ENCODE measurements around the gene RXRA.

RXRA gene

DNA sequence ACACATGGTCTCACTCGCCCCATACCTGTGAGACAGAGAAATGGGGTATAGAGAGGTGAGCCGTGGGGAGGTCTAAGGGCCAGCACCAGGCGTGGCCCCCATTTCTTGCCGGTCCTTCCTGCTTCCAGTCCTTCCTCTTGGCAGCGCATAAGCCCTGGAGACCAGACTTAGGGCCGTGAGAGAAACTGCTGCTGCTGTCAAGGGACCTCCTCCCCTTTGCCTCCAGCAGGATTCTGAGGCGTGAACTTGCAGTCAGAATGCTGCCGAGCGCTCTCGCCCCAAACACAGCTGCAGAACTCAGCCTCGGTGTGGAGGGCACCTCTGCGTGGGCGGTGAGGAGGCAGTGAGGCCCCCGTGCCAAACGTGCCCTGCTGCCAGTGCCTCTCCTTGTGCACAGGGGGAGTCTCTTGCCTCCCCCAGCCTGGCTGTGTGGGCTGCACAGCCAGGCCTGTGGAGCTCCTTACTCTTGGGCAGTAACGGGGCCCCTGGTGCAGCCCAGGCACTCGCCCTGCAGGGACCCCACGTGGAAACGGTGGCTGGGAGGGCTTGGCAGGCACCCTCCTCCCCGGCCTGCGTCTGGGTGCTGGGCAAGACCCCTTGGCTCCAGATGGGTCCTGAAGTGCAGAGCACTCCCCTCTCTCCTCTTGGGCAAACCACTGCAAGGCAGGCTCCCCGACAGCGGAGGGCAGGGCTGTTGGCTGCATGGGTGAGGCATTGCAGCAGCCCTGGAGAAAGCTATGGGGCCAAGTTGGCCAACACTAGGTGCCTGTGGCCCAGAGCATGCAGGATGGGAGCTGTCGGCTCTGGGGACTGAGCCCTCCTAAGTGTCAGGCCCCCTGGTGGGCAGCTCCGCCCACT, 85.4 kb downstream of the RXRA start:
- H3K36me3 ChIP-seq (ENCODE audit: control insufficient read depth in 2 of 2, insufficient read depth in 2 of 2, low read length in 2 of 2): peaks cover 11 to 12% of the 10 kb centered on the region in 2 donors

DNA sequence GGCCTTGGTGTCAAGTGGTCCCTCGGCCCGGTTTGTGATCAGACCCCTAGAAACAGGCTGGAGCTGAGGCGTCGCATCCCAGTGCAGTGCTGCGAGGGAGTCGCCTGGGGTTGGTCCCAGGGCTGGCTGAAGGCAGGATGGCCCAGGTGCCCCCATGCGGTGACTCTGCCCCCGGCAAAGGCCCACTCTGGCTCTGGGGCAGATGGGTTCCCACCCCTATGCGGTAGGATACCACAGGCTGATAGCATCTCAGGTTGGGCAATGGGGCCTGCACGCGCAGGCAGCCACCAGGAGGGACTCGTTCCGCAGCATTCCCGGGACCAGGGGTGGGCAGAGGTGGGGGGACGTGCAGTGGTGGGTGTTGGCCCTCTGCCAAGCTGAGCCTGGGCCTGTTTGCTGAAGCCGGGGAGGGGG, 86.0 kb downstream of the RXRA start:
- Histone ChIP-seq H3K4me3 (ENCODE audit: low read length in 2 of 2) (no peak overlapping the region), H3K27me3 (ENCODE audit: control insufficient read depth in 2 of 2, insufficient read depth in 2 of 2, low read length in 2 of 2) (no peaks in the 10 kb centered on the region), H3K27ac (ENCODE audit: low read depth in 2 of 2, low read length in 2 of 2) (no peak overlapping the region), H3K36me3 (ENCODE audit: control insufficient read depth in 2 of 2, insufficient read depth in 2 of 2, low read length in 2 of 2) (peaks cover 17 to 18% of the 10 kb centered on the region in 2 donors), H3K9ac (ENCODE audit: low read depth in 1 of 2, low read length in 2 of 2) (no peak overlapping the region), H3K9me3 (ENCODE audit: control insufficient read depth in 2 of 2, low read length in 2 of 2) (no peaks in the 10 kb centered on the region), H3K4me1 (ENCODE audit: control insufficient read depth in 2 of 2, insufficient read depth in 2 of 2, low read length in 2 of 2) (peaks cover 20 to 28% of the 10 kb centered on the region in 2 donors)

More for the DNA sequence above, 85.4 kb downstream of the RXRA start:
- Histone ChIP-seq H3K27ac (ENCODE audit: low read depth in 2 of 2, low read length in 2 of 2) (no peak overlapping the region), H3K27me3 (ENCODE audit: control insufficient read depth in 2 of 2, insufficient read depth in 2 of 2, low read length in 2 of 2) (no peaks in the 10 kb centered on the region), H3K9ac (ENCODE audit: low read depth in 1 of 2, low read length in 2 of 2) (no peak overlapping the region), H3K4me3 (ENCODE audit: low read length in 2 of 2) (no peak overlapping the region), H3K4me1 (ENCODE audit: control insufficient read depth in 2 of 2, insufficient read depth in 2 of 2, low read length in 2 of 2) (peaks cover 26 to 34% of the 10 kb centered on the region in 2 donors), H3K9me3 (ENCODE audit: control insufficient read depth in 2 of 2, low read length in 2 of 2) (no peaks in the 10 kb centered on the region)

DNA sequence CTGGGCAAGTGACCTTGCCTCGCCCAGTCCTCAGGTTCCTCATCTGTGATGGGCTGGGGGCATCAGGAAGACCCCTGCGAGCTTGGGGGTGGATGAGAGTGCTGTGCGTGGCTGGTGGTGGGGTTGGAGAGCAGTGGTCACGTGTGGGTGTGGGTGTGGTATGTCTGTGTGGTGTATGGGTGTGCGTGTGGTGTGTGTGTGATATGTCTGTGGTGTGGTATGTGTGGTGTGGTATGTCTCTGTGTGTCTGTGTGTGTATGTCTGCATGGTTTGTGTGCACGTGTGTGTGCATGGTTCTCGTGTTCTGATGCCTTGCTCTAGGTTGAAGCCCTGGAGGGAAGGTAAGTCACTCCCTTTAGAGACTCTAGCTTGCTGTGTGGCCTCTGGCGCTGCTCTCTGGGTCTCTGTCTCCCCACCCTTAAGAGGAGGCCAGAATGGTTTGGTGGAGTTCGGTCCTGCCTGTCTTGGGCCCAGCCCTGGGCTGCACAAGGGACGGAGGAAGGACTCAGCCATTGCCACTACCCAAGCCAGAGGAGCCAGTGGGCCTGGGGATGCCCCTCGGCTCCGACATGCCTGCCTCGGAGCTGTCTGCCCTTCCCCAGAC, 87.0 kb downstream of the RXRA start:
- H3K4me3 ChIP-seq (ENCODE audit: low read length in 2 of 2): no peak overlapping the region
- no peak overlapping the region for H3K9ac ChIP-seq (ENCODE audit: low read depth in 1 of 2, low read length in 2 of 2)
- H3K4me1 ChIP-seq (ENCODE audit: control insufficient read depth in 2 of 2, insufficient read depth in 2 of 2, low read length in 2 of 2): peaks cover 12 to 19% of the 10 kb centered on the region in 2 donors

DNA sequence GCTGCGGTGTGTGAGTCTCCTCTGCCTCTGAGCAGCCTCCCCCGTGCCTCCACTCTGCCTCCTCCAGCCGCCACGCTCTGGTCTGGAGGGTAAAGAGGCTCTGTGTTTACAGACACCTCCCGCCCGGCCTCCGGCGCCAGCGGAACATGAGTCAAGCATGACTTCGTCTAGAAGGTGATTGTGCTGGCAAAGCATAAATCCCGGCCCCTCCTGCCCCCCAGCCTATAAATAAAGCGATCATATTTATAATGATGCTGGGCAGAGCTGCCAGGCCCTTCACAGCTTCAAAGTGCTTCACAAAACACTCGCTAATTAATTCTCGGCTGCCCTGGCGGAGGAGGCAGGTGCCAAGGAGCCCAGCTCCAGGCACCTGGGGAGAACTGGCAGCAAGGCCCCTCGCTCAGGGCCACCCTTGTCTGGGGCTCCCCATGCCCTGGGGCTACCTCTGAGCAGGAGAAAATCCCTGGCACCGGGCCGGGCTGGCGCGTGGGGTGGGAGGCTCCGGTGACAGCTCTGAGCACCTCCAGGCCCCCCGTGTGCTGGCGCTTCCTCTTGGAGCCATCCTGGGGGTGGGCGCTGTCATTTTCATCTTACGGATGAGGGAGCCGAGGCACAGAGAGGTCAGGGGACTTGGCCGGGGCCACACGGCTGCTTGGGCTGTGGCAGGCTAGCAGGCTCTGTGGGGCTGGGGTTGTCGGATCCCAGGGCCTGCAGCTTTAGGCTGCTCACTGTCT, 87.8 kb downstream of the RXRA start:
- Histone ChIP-seq H3K27ac (ENCODE audit: low read depth in 2 of 2, low read length in 2 of 2) (no peak overlapping the region), H3K4me1 (ENCODE audit: control insufficient read depth in 2 of 2, insufficient read depth in 2 of 2, low read length in 2 of 2) (peaks cover 10 to 18% of the 10 kb centered on the region in 2 donors), H3K9me3 (ENCODE audit: control insufficient read depth in 2 of 2, low read length in 2 of 2) (no peaks in the 10 kb centered on the region), H3K9ac (ENCODE audit: low read depth in 1 of 2, low read length in 2 of 2) (no peak overlapping the region), H3K36me3 (ENCODE audit: control insufficient read depth in 2 of 2, insufficient read depth in 2 of 2, low read length in 2 of 2) (peaks cover 24 to 25% of the 10 kb centered on the region in 2 donors), H3K27me3 (ENCODE audit: control insufficient read depth in 2 of 2, insufficient read depth in 2 of 2, low read length in 2 of 2) (no peaks in the 10 kb centered on the region), H3K4me3 (ENCODE audit: low read length in 2 of 2) (no peak overlapping the region)

More for the DNA sequence above, 87.0 kb downstream of the RXRA start:
- peaks cover 21 to 24% of the 10 kb centered on the region in 2 donors for H3K36me3 ChIP-seq (ENCODE audit: control insufficient read depth in 2 of 2, insufficient read depth in 2 of 2, low read length in 2 of 2)
- no peak overlapping the region for H3K27ac ChIP-seq (ENCODE audit: low read depth in 2 of 2, low read length in 2 of 2)
- H3K9me3 ChIP-seq (ENCODE audit: control insufficient read depth in 2 of 2, low read length in 2 of 2): no peaks in the 10 kb centered on the region
- H3K27me3 ChIP-seq (ENCODE audit: control insufficient read depth in 2 of 2, insufficient read depth in 2 of 2, low read length in 2 of 2): no peaks in the 10 kb centered on the region

DNA sequence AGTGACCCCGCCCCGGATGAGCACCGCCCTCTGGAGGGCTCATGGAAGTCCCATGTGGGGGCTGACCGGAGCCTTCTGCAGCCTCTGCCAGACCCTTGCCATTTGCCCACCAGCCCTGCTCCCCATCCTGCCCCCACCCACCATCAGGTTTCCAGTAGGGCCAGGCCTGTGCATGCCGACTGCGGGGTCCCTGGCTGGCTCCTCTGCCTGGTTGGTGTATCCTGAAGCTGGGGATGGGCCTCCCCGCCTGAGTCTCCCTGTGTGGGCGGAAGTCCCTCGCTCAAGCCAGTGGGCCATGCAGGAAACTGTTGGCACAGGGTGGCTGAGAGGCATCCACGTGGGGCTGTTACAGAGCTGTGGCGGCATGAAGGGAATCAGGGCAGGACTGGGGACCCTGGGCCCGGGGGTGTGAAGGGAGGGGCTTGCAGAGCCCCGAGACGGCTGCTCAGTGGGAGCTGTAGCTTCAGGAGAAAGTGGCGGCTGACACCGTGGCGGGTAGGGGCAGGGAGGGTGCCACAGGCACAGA, 88.7 kb downstream of the RXRA start:
- Histone ChIP-seq H3K4me1 (ENCODE audit: control insufficient read depth in 2 of 2, insufficient read depth in 2 of 2, low read length in 2 of 2) (peaks cover 10 to 16% of the 10 kb centered on the region in 2 donors), H3K27ac (ENCODE audit: low read depth in 2 of 2, low read length in 2 of 2) (no peak overlapping the region), H3K4me3 (ENCODE audit: low read length in 2 of 2) (no peak overlapping the region), H3K36me3 (ENCODE audit: control insufficient read depth in 2 of 2, insufficient read depth in 2 of 2, low read length in 2 of 2) (peaks cover 23 to 25% of the 10 kb centered on the region in 2 donors), H3K9ac (ENCODE audit: low read depth in 1 of 2, low read length in 2 of 2) (no peak overlapping the region), H3K9me3 (ENCODE audit: control insufficient read depth in 2 of 2, low read length in 2 of 2) (no peaks in the 10 kb centered on the region), H3K27me3 (ENCODE audit: control insufficient read depth in 2 of 2, insufficient read depth in 2 of 2, low read length in 2 of 2) (no peaks in the 10 kb centered on the region)

DNA sequence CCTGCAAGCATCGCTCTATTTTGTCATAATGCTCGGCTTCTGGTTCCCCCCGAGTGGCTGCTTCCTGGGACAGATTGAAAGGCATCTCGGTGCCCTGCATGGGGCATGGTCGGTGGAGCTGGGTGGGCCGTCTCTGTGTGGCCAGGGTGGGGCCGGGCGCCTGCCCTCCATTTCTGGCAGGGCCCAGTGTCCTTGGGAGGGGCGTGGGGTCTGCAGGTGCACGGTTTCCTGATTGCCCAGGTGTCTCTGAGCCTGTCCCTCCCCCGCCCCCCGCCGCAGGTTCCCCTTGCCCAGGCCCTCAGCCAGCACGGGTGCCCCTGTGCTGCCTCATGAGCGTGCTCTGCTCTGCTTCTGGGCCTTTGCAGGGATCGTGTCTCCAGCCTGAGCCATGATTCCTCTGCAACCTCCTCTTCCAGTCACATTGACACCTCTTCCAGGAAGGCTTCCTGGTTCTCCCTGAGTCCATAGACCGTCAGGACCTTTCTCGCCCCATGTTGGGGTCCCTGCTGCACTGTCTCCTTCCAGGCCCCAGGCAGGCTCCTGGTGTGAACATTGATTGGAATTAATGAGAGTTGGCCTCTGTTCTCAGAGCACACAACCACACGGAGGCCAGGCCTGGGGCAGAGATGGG, 90.2 kb downstream of the RXRA start:
- H3K27me3 ChIP-seq (ENCODE audit: control insufficient read depth in 2 of 2, insufficient read depth in 2 of 2, low read length in 2 of 2): no peaks in the 10 kb centered on the region
- H3K4me1 ChIP-seq (ENCODE audit: control insufficient read depth in 2 of 2, insufficient read depth in 2 of 2, low read length in 2 of 2): peaks cover 11 to 13% of the 10 kb centered on the region in 2 donors
- no peak overlapping the region for H3K4me3 ChIP-seq (ENCODE audit: low read length in 2 of 2)
- peaks cover 25 to 26% of the 10 kb centered on the region in 2 donors for H3K36me3 ChIP-seq (ENCODE audit: control insufficient read depth in 2 of 2, insufficient read depth in 2 of 2, low read length in 2 of 2)
- no peaks in the 10 kb centered on the region for H3K9me3 ChIP-seq (ENCODE audit: control insufficient read depth in 2 of 2, low read length in 2 of 2)
- no peak overlapping the region for H3K27ac ChIP-seq (ENCODE audit: low read depth in 2 of 2, low read length in 2 of 2)
- H3K9ac ChIP-seq (ENCODE audit: low read depth in 1 of 2, low read length in 2 of 2): no peak overlapping the region

DNA sequence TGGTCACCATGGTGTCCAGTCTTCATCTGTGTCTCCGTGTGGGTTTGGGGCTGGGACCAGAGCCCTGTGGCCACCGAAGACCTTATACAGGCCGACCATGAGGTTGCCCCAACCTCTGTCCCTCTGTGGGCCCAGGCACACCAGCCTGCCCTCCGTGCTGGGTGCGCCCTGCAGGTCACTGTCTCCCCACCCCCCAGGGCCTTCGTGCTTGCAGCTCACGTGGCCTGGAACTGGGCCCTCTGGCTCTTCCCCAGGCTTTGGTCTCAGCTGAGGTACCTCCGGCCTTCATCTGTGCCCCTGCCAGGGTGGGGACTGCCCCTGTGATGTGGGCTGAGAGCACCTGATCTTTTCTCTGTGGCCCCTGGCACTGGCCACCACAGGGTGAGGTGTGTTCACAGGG, 92.1 kb downstream of the RXRA start:
- H3K36me3 ChIP-seq (ENCODE audit: control insufficient read depth in 2 of 2, insufficient read depth in 2 of 2, low read length in 2 of 2): peaks cover 24% of the 10 kb centered on the region in 2 donors
- no peaks in the 10 kb centered on the region for H3K9me3 ChIP-seq (ENCODE audit: control insufficient read depth in 2 of 2, low read length in 2 of 2)
- H3K4me1 ChIP-seq (ENCODE audit: control insufficient read depth in 2 of 2, insufficient read depth in 2 of 2, low read length in 2 of 2): peaks cover 12 to 16% of the 10 kb centered on the region in 2 donors
- H3K9ac ChIP-seq (ENCODE audit: low read depth in 1 of 2, low read length in 2 of 2): no peak overlapping the region
- no peaks in the 10 kb centered on the region for H3K27me3 ChIP-seq (ENCODE audit: control insufficient read depth in 2 of 2, insufficient read depth in 2 of 2, low read length in 2 of 2)
- no peak overlapping the region for H3K27ac ChIP-seq (ENCODE audit: low read depth in 2 of 2, low read length in 2 of 2)
- no peak overlapping the region for H3K4me3 ChIP-seq (ENCODE audit: low read length in 2 of 2)

DNA sequence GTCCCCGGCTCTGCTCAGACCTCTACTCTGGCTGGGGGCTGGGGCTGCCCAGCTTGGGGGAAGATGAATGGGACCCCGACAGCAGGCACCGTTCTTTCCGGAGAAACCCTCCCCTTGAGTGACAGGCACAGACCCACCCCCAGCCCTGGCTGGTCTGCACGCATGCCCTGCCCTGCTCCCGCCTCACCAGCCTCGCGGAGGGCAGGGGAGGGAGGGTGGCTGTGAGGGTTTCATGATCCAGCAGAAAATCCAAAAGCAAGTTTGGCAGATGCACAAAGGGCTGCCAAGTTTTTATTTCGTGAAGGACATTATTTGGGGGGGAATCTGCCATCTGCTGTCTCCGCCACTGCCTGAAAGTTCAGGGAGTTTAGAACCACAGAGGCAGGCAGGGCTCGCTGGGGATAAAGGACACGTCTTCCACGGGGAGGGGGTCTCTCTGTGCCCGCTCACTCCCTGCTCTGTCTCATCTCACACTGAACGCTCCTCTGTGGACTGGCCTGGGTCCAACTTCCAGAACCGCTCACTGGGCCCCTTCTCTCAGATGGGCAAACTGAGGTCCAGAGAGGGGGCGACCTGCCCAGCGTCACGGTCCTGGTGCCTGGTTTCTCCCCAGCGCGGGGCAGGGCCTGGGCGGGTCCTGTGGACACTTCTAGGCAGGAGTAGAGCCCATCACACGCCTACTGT, 92.9 kb downstream of the RXRA start:
- H3K4me3 ChIP-seq (ENCODE audit: low read length in 2 of 2): no peak overlapping the region
- peaks cover 24 to 26% of the 10 kb centered on the region in 2 donors for H3K36me3 ChIP-seq (ENCODE audit: control insufficient read depth in 2 of 2, insufficient read depth in 2 of 2, low read length in 2 of 2)
- no peaks in the 10 kb centered on the region for H3K9me3 ChIP-seq (ENCODE audit: control insufficient read depth in 2 of 2, low read length in 2 of 2)
- peaks cover 10 to 16% of the 10 kb centered on the region in 2 donors for H3K4me1 ChIP-seq (ENCODE audit: control insufficient read depth in 2 of 2, insufficient read depth in 2 of 2, low read length in 2 of 2)
- H3K27ac ChIP-seq (ENCODE audit: low read depth in 2 of 2, low read length in 2 of 2): no peak overlapping the region
- no peaks in the 10 kb centered on the region for H3K27me3 ChIP-seq (ENCODE audit: control insufficient read depth in 2 of 2, insufficient read depth in 2 of 2, low read length in 2 of 2)
- H3K9ac ChIP-seq (ENCODE audit: low read depth in 1 of 2, low read length in 2 of 2): no peak overlapping the region

DNA sequence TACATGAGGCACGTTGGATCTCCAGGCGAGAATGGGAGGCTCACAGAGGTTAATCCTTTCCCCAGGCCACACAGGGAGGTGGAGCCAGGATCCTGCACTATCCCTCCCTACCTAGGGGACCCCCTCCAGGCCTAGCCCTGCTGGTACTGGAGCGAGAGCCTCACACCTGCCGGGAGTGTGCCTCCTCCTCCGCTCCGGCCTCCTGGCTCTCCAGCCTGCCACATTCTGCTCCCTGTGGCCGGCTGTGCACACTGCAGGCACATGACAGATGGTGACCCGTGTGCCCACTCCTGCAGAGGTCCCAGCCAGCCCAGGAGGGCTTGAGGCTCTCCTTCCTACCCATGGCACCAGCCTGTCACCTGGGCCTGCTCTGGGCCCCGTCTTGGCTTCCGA, 93.4 kb downstream of the RXRA start:
- H3K4me1 ChIP-seq (ENCODE audit: control insufficient read depth in 2 of 2, insufficient read depth in 2 of 2, low read length in 2 of 2): peaks cover 10 to 16% of the 10 kb centered on the region in 2 donors
- peaks cover 24 to 30% of the 10 kb centered on the region in 2 donors for H3K36me3 ChIP-seq (ENCODE audit: control insufficient read depth in 2 of 2, insufficient read depth in 2 of 2, low read length in 2 of 2)
- H3K9ac ChIP-seq (ENCODE audit: low read depth in 1 of 2, low read length in 2 of 2): no peak overlapping the region
- no peak overlapping the region for H3K4me3 ChIP-seq (ENCODE audit: low read length in 2 of 2)
- H3K9me3 ChIP-seq (ENCODE audit: control insufficient read depth in 2 of 2, low read length in 2 of 2): no peaks in the 10 kb centered on the region
- H3K27me3 ChIP-seq (ENCODE audit: control insufficient read depth in 2 of 2, insufficient read depth in 2 of 2, low read length in 2 of 2): no peaks in the 10 kb centered on the region
- H3K27ac ChIP-seq (ENCODE audit: low read depth in 2 of 2, low read length in 2 of 2): no peak overlapping the region
